ENCODE data around the gene TMEM208. TPM values are rescaled to one million over a fixed set of nuclear protein-coding genes. Genes with fewer than 3 reads are reported as not detected.
A peak's percentile ranks its signal among the peaks of the same experiment; 100 is the strongest.

The TMEM208 gene
- total and polyA plus RNA-seq, 2 of the 13 experiments (the other 11 are each of a cell fraction or from before 2014, with no cell fraction given): 58.8 to 72.9 TPM

DNA sequence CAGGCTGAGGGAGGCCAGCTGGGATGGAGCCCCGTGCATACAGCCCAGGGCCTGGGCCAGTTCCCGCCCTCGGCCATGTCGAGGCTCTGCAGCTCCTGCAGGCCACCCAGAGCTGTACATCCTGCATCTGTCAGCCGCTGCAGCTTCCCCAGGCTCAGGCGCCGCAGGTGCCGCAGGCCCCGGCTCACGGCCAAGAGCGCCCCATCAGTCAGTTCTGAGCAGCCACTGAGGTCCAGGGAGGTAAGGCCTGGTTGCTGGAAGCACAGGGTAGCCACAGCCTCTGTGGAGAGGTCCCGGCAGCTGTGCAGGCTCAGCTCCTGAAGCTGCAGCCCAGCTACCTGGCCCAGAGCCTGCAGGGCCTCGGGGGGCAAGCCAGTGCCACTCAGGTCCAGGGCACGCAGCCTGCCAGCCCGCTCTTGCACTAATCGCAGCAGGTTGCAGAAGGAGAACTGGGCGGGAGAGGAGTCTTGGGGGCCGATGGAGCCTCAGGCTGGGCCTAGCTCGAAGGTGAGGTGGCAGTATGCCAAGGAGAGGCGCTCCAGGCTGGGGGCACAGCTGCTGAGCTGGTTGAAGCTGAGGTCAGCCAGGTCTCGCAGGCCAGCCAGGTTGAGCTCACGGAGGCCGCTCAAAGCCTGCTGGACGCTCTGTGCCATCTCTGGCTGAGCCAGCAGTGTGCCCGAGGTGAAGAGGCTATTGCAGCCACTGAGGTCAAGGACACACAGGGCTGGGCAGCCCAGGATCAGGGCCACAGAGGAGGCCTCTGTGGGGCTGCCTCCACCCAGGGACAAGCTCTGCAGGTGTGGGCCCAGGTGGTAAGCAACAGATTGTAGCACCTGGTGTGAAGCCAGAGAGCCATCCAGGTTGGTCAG lies 16.6 kb upstream of the TMEM208 start (continued):
- TF ChIP-seq, protein P1, sequence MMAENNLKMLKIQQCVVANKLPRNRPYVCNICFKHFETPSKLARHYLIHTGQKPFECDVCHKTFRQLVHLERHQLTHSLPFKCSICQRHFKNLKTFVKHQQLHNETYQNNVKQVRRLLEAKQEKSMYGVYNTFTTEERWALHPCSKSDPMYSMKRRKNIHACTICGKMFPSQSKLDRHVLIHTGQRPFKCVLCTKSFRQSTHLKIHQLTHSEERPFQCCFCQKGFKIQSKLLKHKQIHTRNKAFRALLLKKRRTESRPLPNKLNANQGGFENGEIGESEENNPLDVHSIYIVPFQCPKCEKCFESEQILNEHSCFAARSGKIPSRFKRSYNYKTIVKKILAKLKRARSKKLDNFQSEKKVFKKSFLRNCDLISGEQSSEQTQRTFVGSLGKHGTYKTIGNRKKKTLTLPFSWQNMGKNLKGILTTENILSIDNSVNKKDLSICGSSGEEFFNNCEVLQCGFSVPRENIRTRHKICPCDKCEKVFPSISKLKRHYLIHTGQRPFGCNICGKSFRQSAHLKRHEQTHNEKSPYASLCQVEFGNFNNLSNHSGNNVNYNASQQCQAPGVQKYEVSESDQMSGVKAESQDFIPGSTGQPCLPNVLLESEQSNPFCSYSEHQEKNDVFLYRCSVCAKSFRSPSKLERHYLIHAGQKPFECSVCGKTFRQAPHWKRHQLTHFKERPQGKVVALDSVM (CRISPR knock-in tag; IDR thresholded peaks at IDR 0.05): peak; percentile 38; the same call in 1 of the 2 replicates
- TF ChIP-seq ZMYM3 (CRISPR knock-in tag; IDR thresholded peaks at IDR 0.05): 0 out of 2 replicates have a peak, but pooled peaks have one; percentile 38
- TF ChIP-seq, protein P2, sequence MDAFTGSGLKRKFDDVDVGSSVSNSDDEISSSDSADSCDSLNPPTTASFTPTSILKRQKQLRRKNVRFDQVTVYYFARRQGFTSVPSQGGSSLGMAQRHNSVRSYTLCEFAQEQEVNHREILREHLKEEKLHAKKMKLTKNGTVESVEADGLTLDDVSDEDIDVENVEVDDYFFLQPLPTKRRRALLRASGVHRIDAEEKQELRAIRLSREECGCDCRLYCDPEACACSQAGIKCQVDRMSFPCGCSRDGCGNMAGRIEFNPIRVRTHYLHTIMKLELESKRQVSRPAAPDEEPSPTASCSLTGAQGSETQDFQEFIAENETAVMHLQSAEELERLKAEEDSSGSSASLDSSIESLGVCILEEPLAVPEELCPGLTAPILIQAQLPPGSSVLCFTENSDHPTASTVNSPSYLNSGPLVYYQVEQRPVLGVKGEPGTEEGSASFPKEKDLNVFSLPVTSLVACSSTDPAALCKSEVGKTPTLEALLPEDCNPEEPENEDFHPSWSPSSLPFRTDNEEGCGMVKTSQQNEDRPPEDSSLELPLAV (CRISPR knock-in tag; conservative IDR thresholded peaks at IDR 0.05; ENCODE audit: low read depth): 0 out of 2 replicates have a peak, but pooled peaks have one; percentile 35
- TF ChIP-seq ZNF34 (CRISPR knock-in tag; IDR thresholded peaks at IDR 0.05; ENCODE audit: borderline replicate concordance): no peak
- no peak for TF ChIP-seq GTF2F1 (IDR thresholded peaks at IDR 0.05; ENCODE audit: low read length)
- TF ChIP-seq, protein P3, sequence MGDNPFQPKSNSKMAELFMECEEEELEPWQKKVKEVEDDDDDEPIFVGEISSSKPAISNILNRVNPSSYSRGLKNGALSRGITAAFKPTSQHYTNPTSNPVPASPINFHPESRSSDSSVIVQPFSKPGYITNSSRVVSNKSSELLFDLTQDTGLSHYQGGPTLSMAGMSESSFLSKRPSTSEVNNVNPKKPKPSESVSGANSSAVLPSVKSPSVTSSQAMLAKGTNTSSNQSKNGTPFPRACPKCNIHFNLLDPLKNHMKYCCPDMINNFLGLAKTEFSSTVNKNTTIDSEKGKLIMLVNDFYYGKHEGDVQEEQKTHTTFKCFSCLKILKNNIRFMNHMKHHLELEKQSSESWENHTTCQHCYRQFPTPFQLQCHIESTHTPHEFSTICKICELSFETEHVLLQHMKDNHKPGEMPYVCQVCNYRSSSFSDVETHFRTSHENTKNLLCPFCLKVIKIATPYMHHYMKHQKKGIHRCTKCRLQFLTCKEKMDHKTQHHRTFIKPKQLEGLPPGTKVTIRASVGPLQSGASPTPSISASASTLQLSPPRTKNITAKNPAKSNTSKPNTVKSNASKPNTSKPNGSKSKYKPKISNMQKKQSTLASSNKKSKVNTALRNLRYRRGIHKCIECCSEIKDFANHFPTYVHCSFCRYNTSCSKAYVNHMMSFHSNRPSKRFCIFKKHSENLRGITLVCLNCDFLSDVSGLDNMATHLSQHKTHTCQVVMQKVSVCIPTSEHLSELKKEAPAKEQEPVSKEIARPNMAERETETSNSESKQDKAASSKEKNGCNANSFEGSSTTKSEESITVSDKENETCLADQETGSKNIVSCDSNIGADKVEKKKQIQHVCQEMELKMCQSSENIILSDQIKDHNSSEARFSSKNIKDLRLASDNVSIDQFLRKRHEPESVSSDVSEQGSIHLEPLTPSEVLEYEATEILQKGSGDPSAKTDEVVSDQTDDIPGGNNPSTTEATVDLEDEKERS (CRISPR knock-in tag; IDR thresholded peaks at IDR 0.05): 0 out of 2 replicates have a peak, but pooled peaks have one; percentile 41
- TF ChIP-seq ZNF605 (CRISPR knock-in tag; IDR thresholded peaks at IDR 0.05): 0 out of 2 replicates have a peak, but pooled peaks have one; percentile 30
- no peak for TF ChIP-seq ZNF280B (CRISPR knock-in tag; IDR thresholded peaks at IDR 0.05; ENCODE audit: borderline replicate concordance)
- TF ChIP-seq ZFP91 (CRISPR knock-in tag; IDR thresholded peaks at IDR 0.05; ENCODE audit: borderline replicate concordance): peak; percentile 58; the same call in 1 of the 2 replicates
- TF ChIP-seq, protein P4, sequence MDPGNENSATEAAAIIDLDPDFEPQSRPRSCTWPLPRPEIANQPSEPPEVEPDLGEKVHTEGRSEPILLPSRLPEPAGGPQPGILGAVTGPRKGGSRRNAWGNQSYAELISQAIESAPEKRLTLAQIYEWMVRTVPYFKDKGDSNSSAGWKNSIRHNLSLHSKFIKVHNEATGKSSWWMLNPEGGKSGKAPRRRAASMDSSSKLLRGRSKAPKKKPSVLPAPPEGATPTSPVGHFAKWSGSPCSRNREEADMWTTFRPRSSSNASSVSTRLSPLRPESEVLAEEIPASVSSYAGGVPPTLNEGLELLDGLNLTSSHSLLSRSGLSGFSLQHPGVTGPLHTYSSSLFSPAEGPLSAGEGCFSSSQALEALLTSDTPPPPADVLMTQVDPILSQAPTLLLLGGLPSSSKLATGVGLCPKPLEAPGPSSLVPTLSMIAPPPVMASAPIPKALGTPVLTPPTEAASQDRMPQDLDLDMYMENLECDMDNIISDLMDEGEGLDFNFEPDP (CRISPR knock-in tag; conservative IDR thresholded peaks at IDR 0.05): 0 out of 2 replicates have a peak, but pooled peaks have one; percentile 94
- no peak for TF ChIP-seq SALL1 (CRISPR knock-in tag; IDR thresholded peaks at IDR 0.05)
- TF ChIP-seq HIC2 (CRISPR knock-in tag; IDR thresholded peaks at IDR 0.05; ENCODE audit: low read depth): peak; percentile 94

Measured in HepG2 (cell line).